HT1080 (cell line): ENCODE data around the gene CSAG2. TPM values are rescaled to one million over a fixed set of nuclear protein-coding genes. Genes with fewer than 3 reads are reported as not detected.
"Not testable (repeated sequence)": the region's sequence is repeated elsewhere in the genome, so short reads cannot be mapped to it uniquely, and the experiment has no call there.

ENCODE experiments used
- DNase-seq: peaks from one replicate; pipeline ENCODE4 v3.0.0-alpha.2; 2015; ENCODE audit warnings: low read depth
- polyA plus RNA-seq, 2 experiments: library from polyadenylated mRNA; depleted of rRNA; stranded (reverse); fragments of >200 nt; gene quantifications; 2 replicates each; pipeline ENCODE4 v1.2.3, GENCODE V29; 2015
- total RNA-seq: library from RNA; depleted of rRNA; stranded (reverse); fragments of >200 nt; shearing (Covaris generic); gene quantifications from 2 replicates; pipeline ENCODE4 v1.2.3, GENCODE V29; 2014; rRNA removed

The CSAG2 gene, protein sequence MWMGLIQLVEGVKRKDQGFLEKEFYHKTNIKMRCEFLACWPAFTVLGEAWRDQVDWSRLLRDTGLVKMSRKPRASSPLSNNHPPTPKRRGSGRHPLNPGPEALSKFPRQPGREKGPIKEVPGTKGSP
- total RNA-seq, result 2.9 and 6.1 TPM in 2 replicates
- 13.3 and 13.9 TPM in 2 replicates for polyA plus RNA-seq (2015; cell fraction: cytosol; rRNA removed)
- polyA plus RNA-seq (2015; cell fraction: nucleus; rRNA removed), result 38.3 and 53.9 TPM in 2 replicates

DNA sequence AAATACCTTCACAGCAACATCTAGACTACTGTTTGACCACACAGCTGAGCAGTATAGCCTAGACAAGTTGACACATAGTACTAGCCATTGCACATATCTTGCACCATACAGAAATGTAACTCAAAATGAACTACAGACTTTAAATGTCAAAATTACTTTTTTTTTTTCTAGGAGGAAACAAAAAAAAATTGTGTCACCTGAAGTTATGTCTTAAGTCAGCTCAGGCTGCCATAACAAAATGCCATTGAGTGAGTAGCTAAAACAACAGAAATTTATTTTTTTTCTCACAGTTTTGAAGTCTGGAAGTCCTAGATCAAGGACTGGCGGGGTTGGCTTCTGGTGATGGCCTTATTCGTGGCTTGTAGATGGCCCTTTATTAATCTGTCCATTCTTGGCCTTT lies at the start of gene CSAG2:
Gene CSAG2 (minus strand): TSS at position 101 of the 400 bp plus-strand sequence. CDS start 161 bp downstream, outside the sequence.
- not testable (repeated sequence) for DNase-seq

DNA sequence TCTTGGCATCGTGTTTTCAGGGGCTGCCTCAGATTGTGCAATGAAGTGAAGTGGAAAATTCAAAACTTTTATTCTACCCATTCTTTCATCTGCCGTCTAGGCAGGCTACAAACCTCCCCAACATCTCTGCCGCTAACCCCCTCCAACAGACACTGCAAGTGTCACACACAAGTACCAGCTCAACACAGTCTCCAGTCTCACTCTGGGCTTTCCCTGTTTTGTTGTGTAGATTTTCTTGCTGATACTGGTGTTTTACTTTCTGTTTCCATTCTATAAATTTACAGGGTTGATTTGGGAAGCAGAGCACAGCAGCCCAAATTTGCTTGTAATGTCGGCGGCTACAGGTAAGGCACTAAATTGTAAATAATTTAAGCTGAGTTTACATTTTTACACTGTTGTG lies 45.8 kb upstream of the CSAG2 start:
- not testable (repeated sequence) for DNase-seq

DNA sequence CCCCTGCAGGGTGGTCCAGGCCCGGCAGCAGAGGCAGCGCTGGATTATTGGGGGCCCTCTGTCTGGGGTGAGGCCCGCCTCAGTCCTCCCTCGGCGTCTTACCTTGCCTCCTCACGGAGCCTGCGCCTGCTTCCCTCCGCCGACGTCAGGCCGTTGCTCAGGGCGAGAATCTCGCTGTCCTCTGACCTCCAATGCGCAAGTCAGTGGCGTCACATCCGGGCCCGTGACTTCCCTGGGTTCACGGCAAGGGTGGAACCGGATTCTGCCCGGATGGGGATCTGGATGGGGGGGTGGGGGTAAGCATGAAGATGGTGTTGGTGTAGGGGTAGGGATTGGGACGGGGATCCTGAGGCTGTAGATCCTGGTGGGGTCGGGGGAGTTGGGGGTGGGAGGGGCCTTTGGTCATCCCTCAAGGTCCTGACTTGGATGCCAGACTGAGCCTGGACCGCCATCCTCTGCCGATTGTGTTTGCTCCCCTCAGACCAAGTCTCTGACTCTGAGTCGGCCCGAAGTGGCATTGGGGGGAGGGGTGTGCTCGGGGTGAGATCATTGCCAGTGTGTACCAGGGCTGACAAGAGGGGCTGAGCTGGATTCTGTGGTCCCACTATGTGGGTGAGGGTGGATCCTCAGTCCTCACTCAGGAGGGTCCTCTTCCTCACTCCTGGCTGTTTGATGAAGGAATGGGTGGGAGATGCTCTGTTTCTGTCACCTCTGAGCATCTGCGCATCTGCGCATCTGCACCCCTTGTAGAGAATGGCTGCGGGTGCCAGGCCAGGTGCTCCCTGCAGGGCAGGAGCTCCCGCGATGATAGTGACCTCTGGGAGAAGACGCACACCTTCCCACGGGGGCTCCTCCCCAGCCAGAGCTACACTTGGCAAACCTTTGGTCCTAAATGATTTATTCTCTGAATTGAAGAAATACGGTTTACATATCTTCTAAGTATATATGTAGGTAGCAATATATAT lies 44.9 kb upstream of the CSAG2 start, which contains the start of gene MAGEA2:
Gene MAGEA2 (minus strand): TSS at position 157 of the 965 bp plus-strand sequence. CDS start 2,479 bp downstream, outside the sequence.
- DNase-seq, result not testable (repeated sequence)

DNA sequence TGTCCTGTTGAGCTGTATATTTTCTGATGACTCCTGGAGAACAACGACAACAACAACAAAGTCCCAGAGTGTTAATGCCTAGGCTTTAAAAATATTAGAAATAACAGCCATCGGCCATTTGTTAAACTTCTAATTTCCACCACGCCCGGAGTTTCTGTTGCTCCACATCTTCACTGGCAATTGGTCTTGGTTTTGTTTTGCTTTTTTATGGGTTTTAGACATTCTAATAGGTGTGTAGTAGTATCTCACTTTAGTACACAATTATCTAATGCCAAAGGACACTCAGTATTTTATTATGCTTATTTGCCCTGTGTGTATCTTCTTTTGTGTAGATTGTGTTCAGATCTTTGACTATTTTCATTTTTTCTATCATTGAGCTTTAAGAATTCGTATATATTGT lies 29.5 kb upstream of the CSAG2 start:
- DNase-seq, result no peak

DNA sequence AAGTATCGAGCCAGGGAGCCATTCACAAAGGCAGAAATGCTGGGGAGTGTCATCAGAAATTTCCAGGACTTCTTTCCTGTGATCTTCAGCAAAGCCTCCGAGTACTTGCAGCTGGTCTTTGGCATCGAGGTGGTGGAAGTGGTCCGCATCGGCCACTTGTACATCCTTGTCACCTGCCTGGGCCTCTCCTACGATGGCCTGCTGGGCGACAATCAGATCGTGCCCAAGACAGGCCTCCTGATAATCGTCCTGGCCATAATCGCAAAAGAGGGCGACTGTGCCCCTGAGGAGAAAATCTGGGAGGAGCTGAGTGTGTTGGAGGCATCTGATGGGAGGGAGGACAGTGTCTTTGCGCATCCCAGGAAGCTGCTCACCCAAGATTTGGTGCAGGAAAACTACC lies 27.5 kb upstream of the CSAG2 start:
- DNase-seq, result not testable (repeated sequence)

DNA sequence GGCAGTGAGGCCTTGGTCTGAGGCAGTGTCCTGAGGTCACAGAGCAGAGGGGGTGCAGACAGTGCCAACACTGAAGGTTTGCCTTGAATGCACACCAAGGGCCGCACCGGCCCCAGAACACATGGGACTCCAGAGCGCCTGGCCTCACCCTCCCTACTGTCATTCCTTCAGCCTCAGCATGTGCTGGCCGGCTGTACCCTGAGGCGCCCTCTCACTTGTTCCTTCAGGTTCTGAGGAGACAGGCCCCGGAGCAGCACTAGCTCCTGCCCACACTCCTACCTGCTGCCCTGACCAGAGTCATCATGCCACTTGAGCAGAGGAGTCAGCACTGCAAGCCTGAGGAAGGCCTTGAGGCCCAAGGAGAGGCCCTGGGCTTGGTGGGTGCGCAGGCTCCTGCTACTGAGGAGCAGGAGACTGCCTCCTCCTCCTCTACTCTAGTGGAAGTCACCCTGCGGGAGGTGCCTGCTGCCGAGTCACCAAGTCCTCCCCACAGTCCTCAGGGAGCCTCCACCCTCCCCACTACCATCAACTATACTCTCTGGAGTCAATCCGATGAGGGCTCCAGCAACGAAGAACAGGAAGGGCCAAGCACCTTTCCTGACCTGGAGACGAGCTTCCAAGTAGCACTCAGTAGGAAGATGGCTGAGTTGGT lies 26.9 kb upstream of the CSAG2 start:
- no peak for DNase-seq

DNA sequence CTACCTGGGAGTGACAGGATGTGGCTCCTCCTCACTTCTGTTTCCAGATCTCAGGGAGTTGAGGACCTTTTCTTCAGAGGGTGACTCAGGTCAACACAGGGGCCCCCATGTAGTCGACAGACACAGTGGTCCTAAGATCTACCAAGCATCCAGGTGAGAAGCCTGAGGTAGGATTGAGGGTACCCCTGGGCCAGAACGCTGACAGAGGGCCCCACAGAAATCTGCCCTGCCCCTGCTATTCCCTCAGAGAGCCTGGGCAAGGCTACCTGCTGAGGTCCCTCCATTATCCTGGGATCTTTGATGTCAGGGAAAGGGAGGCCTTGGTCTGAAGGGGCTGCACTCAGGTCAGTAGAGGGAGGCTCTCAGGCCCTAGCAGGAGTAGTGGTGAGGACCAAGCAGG lies 26.0 kb upstream of the CSAG2 start:
- no peak for DNase-seq

DNA sequence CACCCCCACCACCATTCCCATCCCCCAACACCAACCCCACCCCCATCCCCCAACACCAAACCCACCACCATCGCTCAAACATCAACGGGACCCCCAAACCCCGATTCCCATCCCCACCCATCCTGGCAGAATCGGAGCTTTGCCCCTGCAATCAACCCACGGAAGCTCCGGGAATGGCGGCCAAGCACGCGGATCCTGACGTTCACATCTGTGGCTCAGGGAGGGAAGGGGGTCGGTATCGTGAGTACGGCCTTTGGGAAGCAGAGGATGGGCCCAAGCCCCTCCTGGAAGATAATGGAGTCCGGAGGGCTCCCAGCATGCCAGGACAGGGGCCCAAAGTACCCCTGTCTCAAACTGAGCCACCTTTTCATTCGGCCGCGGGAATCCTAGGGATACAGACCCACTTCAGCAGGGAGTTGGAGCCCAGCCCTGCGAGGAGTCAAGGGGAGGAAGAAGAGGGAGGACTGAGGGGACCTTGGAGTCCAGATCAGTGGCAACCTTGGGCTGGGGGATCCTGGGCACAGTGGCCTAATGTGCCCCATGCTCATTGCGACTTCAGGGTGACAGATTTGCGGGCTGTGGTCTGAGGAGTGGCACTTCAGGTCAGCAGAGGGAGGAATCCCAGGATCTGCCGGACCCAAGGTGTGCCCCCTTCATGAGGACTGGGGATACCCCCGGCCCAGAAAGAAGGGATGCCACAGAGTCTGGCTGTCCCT lies 25.2 kb upstream of the CSAG2 start:
- not testable (repeated sequence) for DNase-seq

DNA sequence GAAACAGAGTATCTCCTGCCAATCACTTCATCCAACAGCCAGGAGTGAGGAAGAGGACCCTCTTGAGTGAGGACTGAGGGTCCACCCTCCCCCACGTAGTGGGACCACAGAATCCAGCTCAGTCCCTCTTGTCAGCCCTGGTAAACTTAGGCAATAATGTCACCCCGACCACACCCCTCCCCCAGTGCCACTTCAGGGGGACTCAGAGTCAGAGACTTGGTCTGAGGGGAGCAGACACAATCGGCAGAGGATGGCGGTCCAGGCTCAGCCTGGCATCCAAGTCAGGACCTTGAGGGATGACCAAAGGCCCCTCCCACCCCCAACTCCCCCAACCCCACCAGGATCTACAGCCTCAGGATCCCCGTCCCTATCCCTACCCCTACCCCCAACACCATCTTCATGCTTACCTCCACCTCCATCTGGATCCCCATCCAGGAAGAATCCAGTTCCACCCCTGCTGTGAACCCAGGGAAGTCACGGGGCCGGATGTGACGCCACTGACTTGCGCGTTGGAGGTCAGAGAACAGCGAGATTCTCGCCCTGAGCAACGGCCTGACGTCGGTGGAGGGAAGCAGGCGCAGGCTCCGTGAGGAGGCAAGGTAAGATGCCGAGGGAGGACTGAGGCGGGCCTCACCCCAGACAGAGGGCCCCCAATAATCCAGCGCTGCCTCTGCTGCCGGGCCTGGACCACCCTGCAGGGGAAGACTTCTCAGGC lies 24.3 kb upstream of the CSAG2 start, which contains the start of the genes CSAG1 and MAGEA12:
Gene CSAG1 (minus strand): TSS at position 461 of the 715 bp plus-strand sequence. CDS start 1,261 bp downstream, outside the sequence.
Gene MAGEA12 (plus strand): TSS at position 497 of the 715 bp plus-strand sequence. CDS start 2,405 bp downstream, outside the sequence.
- peak; percentile 84 for DNase-seq

DNA sequence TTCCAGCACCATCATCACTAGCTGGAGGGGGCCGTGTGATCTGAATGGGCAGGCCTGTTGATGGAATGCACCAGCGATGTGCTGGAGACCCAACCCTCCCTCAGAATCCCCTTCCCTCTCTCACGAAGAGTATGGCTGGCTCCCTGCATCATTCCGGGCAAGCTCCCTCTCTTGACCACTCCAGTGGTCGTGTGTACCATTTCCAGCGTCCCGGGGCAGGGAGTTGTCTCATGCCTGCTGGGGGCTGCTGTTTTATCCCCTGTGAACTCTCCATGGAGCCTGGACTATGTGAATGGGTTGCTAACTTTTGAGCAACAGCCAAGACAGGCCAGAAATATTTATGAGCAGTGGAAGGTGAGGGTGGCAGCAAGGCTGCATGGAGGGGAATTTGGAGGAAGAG lies 16.3 kb upstream of the CSAG2 start:
- DNase-seq, result no peak

DNA sequence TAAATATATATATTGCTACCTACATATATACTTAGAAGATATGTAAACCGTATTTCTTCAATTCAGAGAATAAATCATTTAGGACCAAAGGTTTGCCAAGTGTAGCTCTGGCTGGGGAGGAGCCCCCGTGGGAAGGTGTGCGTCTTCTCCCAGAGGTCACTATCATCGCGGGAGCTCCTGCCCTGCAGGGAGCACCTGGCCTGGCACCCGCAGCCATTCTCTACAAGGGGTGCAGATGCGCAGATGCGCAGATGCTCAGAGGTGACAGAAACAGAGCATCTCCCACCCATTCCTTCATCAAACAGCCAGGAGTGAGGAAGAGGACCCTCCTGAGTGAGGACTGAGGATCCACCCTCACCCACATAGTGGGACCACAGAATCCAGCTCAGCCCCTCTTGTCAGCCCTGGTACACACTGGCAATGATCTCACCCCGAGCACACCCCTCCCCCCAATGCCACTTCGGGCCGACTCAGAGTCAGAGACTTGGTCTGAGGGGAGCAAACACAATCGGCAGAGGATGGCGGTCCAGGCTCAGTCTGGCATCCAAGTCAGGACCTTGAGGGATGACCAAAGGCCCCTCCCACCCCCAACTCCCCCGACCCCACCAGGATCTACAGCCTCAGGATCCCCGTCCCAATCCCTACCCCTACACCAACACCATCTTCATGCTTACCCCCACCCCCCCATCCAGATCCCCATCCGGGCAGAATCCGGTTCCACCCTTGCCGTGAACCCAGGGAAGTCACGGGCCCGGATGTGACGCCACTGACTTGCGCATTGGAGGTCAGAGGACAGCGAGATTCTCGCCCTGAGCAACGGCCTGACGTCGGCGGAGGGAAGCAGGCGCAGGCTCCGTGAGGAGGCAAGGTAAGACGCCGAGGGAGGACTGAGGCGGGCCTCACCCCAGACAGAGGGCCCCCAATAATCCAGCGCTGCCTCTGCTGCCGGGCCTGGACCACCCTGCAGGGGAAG lies 5.0 kb upstream of the CSAG2 start, which contains the start of gene MAGEA2B:
Gene MAGEA2B (plus strand): TSS at position 814 of the 973 bp plus-strand sequence. CDS start 2,479 bp downstream, outside the sequence.
- DNase-seq, result not testable (repeated sequence)

DNA sequence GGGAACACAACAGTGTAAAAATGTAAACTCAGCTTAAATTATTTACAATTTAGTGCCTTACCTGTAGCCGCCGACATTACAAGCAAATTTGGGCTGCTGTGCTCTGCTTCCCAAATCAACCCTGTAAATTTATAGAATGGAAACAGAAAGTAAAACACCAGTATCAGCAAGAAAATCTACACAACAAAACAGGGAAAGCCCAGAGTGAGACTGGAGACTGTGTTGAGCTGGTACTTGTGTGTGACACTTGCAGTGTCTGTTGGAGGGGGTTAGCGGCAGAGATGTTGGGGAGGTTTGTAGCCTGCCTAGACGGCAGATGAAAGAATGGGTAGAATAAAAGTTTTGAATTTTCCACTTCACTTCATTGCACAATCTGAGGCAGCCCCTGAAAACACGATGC lies 4.1 kb upstream of the CSAG2 start:
- not testable (repeated sequence) for DNase-seq

DNA sequence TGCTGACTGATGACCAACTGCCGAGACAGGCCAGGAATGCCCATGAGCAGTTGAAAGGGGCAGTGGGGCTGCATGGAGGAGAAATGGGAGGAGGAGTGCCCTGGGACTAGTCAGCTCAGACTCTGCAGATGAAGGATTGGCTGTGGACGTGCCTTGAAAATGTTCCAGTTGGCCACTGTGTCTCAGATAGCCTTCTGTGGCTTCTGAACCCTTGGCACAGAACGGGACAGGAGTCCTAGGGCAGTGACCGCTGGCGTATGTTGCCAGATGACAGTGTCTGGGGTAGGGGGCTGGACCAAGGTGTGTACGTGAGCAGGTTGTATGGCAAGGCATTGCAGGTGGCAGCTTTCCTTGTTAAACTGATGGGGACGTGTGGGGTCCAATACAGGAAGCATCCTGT lies 2.6 kb downstream of the CSAG2 start:
- DNase-seq, result not testable (repeated sequence)

DNA sequence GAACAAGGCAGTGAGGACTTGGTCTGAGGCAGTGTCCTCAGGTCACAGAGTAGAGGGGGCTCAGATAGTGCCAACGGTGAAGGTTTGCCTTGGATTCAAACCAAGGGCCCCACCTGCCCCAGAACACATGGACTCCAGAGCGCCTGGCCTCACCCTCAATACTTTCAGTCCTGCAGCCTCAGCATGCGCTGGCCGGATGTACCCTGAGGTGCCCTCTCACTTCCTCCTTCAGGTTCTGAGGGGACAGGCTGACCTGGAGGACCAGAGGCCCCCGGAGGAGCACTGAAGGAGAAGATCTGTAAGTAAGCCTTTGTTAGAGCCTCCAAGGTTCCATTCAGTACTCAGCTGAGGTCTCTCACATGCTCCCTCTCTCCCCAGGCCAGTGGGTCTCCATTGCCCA lies 8.7 kb downstream of the CSAG2 start:
- not testable (repeated sequence) for DNase-seq

DNA sequence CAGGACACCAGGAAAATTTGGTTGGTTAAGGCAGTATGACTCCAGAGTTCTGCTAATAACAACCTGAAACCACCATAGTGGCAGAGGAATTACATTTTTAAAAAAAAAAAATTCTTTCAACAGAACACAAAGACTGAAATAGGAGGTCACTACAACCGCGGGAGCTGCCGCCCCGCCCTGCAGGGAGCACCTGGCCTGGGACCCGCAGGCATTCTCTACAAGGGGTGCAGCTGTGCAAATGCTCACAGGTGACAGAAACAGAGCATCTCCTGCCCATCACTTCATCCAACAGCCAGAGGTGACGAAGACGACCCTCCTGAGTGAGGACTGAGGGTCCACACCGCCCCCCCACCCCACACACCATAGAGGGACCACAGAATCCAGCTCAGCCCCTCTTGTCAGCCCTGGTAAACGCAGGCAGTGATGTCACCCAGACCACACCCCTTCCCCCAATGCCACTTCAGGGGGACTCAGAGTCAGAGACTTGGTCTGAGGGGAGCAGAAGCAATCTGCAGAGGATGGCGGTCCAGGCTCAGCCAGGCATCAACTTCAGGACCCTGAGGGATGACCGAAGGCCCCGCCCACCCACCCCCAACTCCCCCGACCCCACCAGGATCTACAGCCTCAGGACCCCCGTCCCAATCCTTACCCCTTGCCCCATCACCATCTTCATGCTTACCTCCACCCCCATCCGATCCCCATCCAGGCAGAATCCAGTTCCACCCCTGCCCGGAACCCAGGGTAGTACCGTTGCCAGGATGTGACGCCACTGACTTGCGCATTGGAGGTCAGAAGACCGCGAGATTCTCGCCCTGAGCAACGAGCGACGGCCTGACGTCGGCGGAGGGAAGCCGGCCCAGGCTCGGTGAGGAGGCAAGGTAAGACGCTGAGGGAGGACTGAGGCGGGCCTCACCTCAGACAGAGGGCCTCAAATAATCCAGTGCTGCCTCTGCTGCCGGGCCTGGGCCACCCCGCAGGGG lies 10.8 kb downstream of the CSAG2 start, which contains the start of gene MAGEA3:
Gene MAGEA3 (plus strand): TSS at position 843 of the 980 bp plus-strand sequence. CDS start 2,039 bp downstream, outside the sequence.
- DNase-seq, result not testable (repeated sequence)

DNA sequence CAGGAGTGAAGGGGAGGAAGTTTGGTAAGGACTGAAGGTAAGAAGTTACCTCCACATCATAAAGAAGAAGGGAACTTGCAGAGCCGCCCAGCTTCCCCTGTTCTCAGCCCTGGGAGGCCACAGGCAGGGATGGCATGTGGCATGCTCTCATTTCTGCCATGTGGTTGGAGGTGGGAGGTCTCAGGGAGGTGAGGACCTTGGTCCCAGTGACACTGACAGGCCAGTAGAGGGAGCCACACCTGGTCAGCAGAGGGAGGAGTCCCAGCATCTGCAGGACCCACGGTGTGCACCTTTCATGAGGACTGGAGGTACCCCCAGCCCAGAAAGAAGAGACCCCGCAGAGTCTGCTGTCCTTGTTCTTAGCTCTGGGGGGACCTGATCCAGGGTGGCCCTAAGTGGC lies 28.1 kb downstream of the CSAG2 start:
- not testable (repeated sequence) for DNase-seq

DNA sequence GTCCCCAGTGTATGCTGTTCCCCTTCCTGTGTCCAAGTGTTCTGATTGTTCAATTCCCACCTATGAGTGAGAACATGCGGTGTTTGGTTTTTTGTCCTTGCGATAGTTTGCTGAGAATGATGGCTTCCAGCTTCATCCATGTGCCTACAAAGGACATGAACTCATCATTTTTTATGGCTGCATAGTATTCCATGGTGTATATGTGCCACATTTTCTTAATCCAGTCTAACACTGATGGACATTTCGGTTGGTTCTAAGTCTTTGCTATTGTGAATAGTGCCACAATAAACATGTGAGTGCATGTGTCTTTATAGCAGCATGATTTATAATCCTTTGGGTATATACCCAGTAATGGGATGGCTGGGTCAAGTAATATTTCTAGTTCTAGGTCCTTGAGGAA lies 34.4 kb downstream of the CSAG2 start:
- DNase-seq, result not testable (repeated sequence)
